Measurements from ENCODE around the gene LRP2. TPM values are rescaled to one million over a fixed set of nuclear protein-coding genes. Genes with fewer than 3 reads are reported as not detected.

LRP2 gene
- polyA plus RNA-seq, 2 of the 4 experiments (the other 2 are of a cell fraction) = 0.04 TPM; not detected in 1

- Histone ChIP-seq H3K4me3 (no peak overlapping the region), H3K4me2 (no peak overlapping the region), H3K9me3 (no peaks in the 10 kb centered on the region), H3K4me1 (no peaks in the 10 kb centered on the region), H3K27ac (no peak overlapping the region)
- no peak for TF ChIP-seq EHMT2 (IDR thresholded peaks at IDR 0.05; ENCODE audit: low read depth)
- TF ChIP-seq POLR2A (IDR thresholded peaks at IDR 0.05; ENCODE audit: low read length) = no peak
- no peak for TF ChIP-seq FOSL2 (IDR thresholded peaks at IDR 0.05)
- TF ChIP-seq FOSL2 (CRISPR knock-in tag; IDR thresholded peaks at IDR 0.05) = no peak
- TF ChIP-seq RCOR1 (IDR thresholded peaks at IDR 0.05; ENCODE audit: low read depth, low read length) = no peak
- no peak for TF ChIP-seq RARB (CRISPR knock-in tag; IDR thresholded peaks at IDR 0.05)
- no peak for TF ChIP-seq ESRRA (IDR thresholded peaks at IDR 0.05; ENCODE audit: borderline replicate concordance, low read length)
- TF ChIP-seq CTCF (IDR thresholded peaks at IDR 0.05) = no peak
- TF ChIP-seq JUN (IDR thresholded peaks at IDR 0.05) = no peak
- no peak for TF ChIP-seq CHD2 (IDR thresholded peaks at IDR 0.05; ENCODE audit: low read length, partially characterized antibody)
- TF ChIP-seq KDM5A (IDR thresholded peaks at IDR 0.05) = no peak
- TF ChIP-seq MAZ (IDR thresholded peaks at IDR 0.05; ENCODE audit: borderline replicate concordance, low read depth, low read length) = no peak
- TF ChIP-seq KDM1A (IDR thresholded peaks at IDR 0.05; ENCODE audit: low read depth) = no peak
- TF ChIP-seq, protein P1, sequence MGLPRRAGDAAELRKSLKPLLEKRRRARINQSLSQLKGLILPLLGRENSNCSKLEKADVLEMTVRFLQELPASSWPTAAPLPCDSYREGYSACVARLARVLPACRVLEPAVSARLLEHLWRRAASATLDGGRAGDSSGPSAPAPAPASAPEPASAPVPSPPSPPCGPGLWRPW (IDR thresholded peaks at IDR 0.05) = no peak
- no peak for TF ChIP-seq HMGXB4 (CRISPR knock-in tag; IDR thresholded peaks at IDR 0.05; ENCODE audit: borderline replicate concordance)
- TF ChIP-seq ZC3H11A (IDR thresholded peaks at IDR 0.05) = no peak
- TF ChIP-seq, protein P2, sequence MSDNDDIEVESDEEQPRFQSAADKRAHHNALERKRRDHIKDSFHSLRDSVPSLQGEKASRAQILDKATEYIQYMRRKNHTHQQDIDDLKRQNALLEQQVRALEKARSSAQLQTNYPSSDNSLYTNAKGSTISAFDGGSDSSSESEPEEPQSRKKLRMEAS (IDR thresholded peaks at IDR 0.05) = no peak
- ChIA-PET POLR2A (no interaction called here), CTCF (interaction anchor here (1.1 kb wide), 1 partner anchor 9 kb away, joined by 3 read pairs; no protein-coding TSS in a partner anchor)
- DNase-seq (ENCODE audit: low read depth in 1 of 2, low spot score in 1 of 2) = no peak
- 0% methylated on average over 2 of the region's 2 CpGs for WGBS (ENCODE audit: missing lambda C conversion rate)
- FAIRE-seq = no peak
- ATAC-seq = no peak
These were observed 179.8 kb downstream of the LRP2 start for GRCh38 chr2:169182573-169182972.

- Histone ChIP-seq H3K27ac (no peak overlapping the region), H3K9me3 (no peaks in the 10 kb centered on the region), H3K4me3 (no peak overlapping the region), H3K4me2 (no peak overlapping the region), H3K4me1 (no peaks in the 10 kb centered on the region)
- POLR2A ChIA-PET = no interaction called here
- ATAC-seq (no peak), FAIRE-seq (no peak), DNase-seq (ENCODE audit: low read depth in 1 of 2, low spot score in 1 of 2) (no peak)
- CTCF ChIA-PET = interaction anchor here (0.6 kb wide), 1 partner anchor 661 kb away, joined by 3 read pairs; no protein-coding TSS in a partner anchor
- WGBS (ENCODE audit: missing lambda C conversion rate) = 45% methylated on average over 1 of the region's 1 CpG
- no peak for TF ChIP-seq SMC3 (IDR thresholded peaks at IDR 0.05)
- no peak for TF ChIP-seq HMGXB4 (CRISPR knock-in tag; IDR thresholded peaks at IDR 0.05; ENCODE audit: borderline replicate concordance)
- peak; percentile 92 for TF ChIP-seq ZC3H11A (IDR thresholded peaks at IDR 0.05)
These were observed 183.4 kb downstream of the LRP2 start for GRCh38 chr2:169178804-169179390.

- no peaks in the 10 kb centered on the region for H3K4me1 ChIP-seq
- H3K4me3 ChIP-seq = no peak overlapping the region
- POLR2A ChIA-PET = no interaction called here
- ATAC-seq (no peak), FAIRE-seq (no peak), DNase-seq (ENCODE audit: low read depth in 1 of 2, low spot score in 1 of 2) (no peak)
- H3K9me3 ChIP-seq = no peaks in the 10 kb centered on the region
- H3K4me2 ChIP-seq = no peak overlapping the region
- WGBS (ENCODE audit: missing lambda C conversion rate) = 59% methylated on average over 5 of the region's 5 CpGs
- H3K27ac ChIP-seq = no peak overlapping the region
- CTCF ChIA-PET = no interaction called here
- TF ChIP-seq ZC3H11A (IDR thresholded peaks at IDR 0.05) = no peak
- no peak for TF ChIP-seq ZSCAN20 (CRISPR knock-in tag; IDR thresholded peaks at IDR 0.05)
- TF ChIP-seq EHMT2 (IDR thresholded peaks at IDR 0.05; ENCODE audit: low read depth) = no peak
- no peak for TF ChIP-seq MAZ (IDR thresholded peaks at IDR 0.05; ENCODE audit: borderline replicate concordance, low read depth, low read length)
- no peak for TF ChIP-seq TFCP2L1 (CRISPR knock-in tag; IDR thresholded peaks at IDR 0.05)
- TF ChIP-seq CHD2 (IDR thresholded peaks at IDR 0.05; ENCODE audit: low read length, partially characterized antibody) = no peak
- TF ChIP-seq, protein P3, sequence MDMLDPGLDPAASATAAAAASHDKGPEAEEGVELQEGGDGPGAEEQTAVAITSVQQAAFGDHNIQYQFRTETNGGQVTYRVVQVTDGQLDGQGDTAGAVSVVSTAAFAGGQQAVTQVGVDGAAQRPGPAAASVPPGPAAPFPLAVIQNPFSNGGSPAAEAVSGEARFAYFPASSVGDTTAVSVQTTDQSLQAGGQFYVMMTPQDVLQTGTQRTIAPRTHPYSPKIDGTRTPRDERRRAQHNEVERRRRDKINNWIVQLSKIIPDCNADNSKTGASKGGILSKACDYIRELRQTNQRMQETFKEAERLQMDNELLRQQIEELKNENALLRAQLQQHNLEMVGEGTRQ (IDR thresholded peaks at IDR 0.05) = no peak
- TF ChIP-seq HOXB5 (CRISPR knock-in tag; IDR thresholded peaks at IDR 0.05) = no peak
- no peak for TF ChIP-seq E2F6 (IDR thresholded peaks at IDR 0.05; ENCODE audit: borderline replicate concordance, low read depth)
These were observed 184.0 kb downstream of the LRP2 start for GRCh38 chr2:169178364-169178763.
